Measurements from ENCODE around the gene ANO9.
"Not testable (repeated sequence)": the region's sequence is repeated elsewhere in the genome, so short reads cannot be mapped to it uniquely, and the experiment has no call there.

Gene ANO9

DNA sequence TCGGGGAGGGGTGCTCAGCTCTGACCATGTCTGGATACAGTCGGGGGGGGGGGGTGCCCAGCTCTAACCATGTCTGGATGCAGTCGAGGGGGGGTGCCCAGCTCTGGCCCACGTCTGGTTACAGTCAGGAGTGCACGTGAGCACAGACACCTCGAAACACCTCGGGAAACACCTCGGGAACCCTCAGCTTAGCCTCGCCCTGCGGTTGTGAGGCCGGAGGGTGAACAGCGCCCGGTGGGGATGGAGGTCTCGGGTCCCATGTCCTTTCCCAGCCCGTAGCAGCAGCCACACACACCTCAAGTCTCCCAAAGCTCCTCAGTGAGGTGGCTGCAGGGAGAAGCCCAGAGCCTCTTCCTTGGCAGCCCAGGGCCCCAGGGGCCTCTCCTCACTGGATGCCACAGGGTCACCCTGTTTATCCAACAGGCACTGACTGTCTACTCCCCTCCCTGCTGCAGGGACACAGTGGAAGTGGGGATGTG is 29.1 kb downstream of the ANO9 start:
- TF ChIP-seq, protein P1, sequence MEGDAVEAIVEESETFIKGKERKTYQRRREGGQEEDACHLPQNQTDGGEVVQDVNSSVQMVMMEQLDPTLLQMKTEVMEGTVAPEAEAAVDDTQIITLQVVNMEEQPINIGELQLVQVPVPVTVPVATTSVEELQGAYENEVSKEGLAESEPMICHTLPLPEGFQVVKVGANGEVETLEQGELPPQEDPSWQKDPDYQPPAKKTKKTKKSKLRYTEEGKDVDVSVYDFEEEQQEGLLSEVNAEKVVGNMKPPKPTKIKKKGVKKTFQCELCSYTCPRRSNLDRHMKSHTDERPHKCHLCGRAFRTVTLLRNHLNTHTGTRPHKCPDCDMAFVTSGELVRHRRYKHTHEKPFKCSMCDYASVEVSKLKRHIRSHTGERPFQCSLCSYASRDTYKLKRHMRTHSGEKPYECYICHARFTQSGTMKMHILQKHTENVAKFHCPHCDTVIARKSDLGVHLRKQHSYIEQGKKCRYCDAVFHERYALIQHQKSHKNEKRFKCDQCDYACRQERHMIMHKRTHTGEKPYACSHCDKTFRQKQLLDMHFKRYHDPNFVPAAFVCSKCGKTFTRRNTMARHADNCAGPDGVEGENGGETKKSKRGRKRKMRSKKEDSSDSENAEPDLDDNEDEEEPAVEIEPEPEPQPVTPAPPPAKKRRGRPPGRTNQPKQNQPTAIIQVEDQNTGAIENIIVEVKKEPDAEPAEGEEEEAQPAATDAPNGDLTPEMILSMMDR (IDR thresholded peaks at IDR 0.05; ENCODE audit: low read length, missing control alignments) = no peak
- H3K4me3 ChIP-seq (replicated peaks; ENCODE audit: low read depth, low read length) = no peak overlapping the region
- DNase-seq (ENCODE audit: low read depth) = no peak

DNA sequence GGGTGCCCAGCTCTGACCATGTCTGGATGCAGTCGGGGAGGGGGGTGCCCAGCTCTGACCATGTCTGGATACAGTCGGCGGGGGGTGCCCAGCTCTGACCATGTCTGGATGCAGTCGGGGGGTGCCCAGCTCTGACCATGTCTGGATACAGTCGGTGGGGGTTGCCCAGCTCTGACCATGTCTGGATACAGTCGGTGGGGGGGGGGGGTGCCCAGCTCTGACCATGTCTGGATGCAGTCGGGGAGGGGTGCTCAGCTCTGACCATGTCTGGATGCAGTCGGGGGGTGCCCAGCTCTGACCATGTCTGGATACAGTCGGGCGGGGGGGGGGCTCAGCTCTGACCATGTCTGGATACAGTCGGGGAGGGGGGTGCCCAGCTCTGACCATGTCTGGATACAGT is 30.3 kb downstream of the ANO9 start:
- H3K4me3 ChIP-seq (replicated peaks; ENCODE audit: low read depth, low read length); DNase-seq (ENCODE audit: low read depth): not testable (repeated sequence)

DNA sequence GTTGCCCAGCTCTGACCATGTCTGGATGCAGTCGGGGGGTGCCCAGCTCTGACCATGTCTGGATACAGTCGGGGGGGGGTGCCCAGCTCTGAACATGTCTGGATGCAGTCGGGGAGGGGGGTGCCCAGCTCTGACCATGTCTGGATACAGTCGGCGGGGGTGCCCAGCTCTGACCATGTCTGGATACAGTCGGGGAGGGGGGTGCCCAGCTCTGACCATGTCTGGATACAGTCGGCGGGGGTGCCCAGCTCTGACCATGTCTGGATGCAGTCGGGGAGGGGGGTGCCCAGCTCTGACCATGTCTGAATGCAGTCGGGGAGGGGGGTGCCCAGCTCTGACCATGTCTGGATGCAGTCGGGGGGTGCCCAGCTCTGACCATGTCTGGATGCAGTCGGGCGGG is 31.1 kb downstream of the ANO9 start:
- DNase-seq (ENCODE audit: low read depth); H3K4me3 ChIP-seq (replicated peaks; ENCODE audit: low read depth, low read length): not testable (repeated sequence)

DNA sequence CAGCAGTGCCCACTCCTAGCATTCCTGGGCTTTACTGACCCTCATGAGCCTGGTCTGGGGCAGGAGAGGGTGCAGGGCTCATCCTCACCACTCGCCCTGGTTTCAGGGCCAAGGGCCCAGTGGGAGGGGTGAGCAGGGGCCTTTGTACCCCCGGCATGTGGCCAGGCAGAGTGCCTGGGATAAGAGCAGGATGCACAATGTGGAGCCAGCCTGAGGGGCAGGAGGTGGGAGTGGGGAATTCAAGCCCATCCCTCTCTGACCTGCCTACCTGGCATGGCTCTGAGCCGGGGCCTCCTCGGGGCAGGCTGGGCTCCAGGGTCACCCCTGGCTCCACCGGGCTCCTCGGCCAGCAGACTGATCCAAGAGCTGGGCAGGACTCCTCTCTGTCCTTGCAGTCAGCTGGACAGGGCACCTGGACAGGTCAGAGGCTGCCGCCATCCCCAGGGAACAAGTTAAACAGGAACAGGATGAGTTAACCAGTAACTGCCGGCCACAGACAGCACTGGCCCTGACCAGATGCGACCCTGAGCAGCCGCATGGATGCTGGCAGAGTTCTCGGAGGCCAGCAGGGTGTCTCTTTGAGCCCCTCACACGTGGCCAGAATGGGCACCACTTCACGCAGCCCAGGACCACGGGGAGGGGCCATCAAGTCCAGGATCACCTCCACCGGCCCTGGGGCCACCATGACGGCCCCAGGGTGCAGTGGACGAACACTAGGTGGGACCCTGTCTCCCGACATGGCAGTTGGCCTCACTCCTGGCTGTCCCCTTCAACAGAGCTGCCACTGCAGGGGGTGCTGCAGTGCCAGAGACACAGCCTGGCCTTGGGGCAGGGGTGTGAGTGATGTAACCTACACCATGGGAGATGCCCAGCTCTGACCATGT is 32.0 kb downstream of the ANO9 start:
- no peak overlapping the region for H3K4me3 ChIP-seq (replicated peaks; ENCODE audit: low read depth, low read length)
- no peak for DNase-seq (ENCODE audit: low read depth)
- TF ChIP-seq, protein P1 (IDR thresholded peaks at IDR 0.05; ENCODE audit: low read length, missing control alignments) = no peak

DNA sequence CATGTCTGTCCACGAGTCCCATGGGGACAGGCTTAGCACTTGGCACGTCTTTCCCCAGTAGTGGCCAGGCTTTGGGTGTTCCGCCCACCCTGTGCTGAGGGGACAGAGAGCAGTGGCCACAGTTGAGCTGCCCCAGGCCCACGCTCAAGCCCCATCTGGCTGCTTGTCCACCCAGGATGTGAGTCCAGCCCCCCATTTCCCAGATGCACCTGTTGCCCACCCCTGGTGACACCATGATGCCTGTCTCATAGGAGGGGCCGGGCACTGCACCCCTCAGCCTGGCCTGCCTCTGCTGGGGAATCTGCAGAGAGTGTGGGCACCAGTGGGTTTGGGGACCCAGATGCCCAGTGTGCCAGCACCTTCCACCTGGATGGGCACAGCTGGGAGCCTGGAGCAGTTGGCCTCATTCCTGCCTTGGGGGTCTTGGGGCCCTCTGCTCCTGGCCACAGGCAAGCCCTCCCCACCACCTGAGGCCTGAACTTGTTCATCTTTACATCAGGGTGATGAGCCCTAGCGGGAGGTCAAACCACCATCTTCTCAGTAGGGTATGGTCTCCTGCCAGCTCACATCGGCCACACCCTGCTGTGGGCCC is 32.7 kb downstream of the ANO9 start:
- no peak overlapping the region for H3K4me3 ChIP-seq (replicated peaks; ENCODE audit: low read depth, low read length)
- no peak for DNase-seq (ENCODE audit: low read depth)
- TF ChIP-seq, protein P1 (IDR thresholded peaks at IDR 0.05; ENCODE audit: low read length, missing control alignments) = no peak

DNA sequence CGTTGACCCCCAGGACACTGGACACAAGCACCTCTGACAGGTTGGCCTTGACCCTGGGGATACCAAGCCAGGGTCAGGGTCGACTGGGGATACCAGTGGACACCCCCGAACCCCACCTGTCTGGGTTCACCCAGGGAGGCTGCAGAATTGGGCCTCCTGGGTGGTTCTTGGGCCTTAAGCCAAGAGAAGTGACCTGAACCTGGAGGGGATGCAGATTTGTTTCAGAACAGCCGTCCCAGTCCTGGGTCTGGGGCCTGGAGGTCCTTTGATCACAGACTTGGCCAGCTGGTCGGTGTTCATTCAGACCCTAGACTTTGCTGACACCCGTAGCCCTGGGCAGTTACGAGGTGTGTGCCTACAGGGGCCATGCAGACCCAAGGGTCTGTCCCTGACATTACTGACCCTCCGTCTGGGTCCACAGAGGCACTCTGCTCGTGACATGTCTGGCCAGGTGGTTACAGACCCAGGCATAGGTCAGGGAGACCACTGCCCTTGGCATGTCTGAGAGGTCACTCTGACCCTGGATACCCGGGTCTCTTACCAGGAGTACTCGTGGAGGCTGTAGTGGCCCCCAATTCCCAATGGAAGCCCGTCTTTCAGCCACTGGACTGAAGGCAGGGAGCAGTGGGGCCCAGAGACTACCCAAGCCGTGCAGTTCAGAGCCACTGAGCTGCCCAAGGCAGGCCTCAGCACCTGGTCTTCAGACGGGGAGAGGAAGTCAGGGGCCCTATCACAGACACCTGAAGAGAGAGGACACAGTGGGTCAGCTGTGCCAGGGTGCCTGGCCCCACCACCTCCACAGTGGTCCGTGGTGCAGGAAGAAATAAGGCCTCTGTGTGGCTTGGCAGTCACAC is 33.4 kb downstream of the ANO9 start:
- DNase-seq (ENCODE audit: low read depth) = no peak
- TF ChIP-seq, protein P1 (IDR thresholded peaks at IDR 0.05; ENCODE audit: low read length, missing control alignments) = no peak
- no peak overlapping the region for H3K4me3 ChIP-seq (replicated peaks; ENCODE audit: low read depth, low read length)

DNA sequence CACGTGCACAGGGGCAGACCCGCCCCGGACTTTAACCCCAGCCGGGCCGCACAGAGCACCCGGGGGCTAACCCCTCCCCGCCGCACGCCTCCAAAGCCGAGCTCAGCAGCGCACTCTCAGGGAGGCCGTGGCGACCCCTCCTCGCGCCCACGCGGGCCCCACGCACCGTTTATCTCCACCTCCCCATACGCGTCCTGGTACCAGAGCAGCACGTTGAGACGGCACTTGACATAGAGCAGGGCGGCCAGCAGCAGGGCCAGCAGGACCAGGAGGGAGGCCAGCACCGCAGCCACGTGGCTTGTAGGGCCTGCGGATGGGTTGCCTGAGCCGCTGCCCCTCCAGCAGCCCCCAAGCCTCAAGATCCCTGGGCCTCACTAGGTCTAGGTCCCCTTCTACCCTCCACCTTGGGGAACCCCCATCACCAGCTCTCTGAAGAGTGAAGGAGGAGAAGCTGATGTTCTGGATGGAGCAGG is 34.1 kb downstream of the ANO9 start:
- TF ChIP-seq, protein P1 (IDR thresholded peaks at IDR 0.05; ENCODE audit: low read length, missing control alignments) = no peak
- H3K4me3 ChIP-seq (replicated peaks; ENCODE audit: low read depth, low read length) = no peak overlapping the region
- no peak for DNase-seq (ENCODE audit: low read depth)

Data from fibroblast of pulmonary artery (primary cell).